Activated T-cell treated with anti-CD3 and anti-CD28 coated beads, Interleukin-2, amount 50 U/mL, for 24 hours (primary cell): ENCODE measurements around the gene SSH3.

Experiments
- DNase-seq: peaks from one replicate; pipeline ENCODE4 v3.0.0-alpha.2; 2020
- H3K27ac Mint-ChIP-seq: 2 replicates; pipeline ENCODE4 v1.8.0; 2020; ENCODE audit warnings: mild to moderate bottlenecking, mixed read lengths
- H3K27me3 Mint-ChIP-seq: 2 replicates; pipeline ENCODE4 v1.8.0; 2020; ENCODE audit warnings: mixed read lengths
- H3K36me3 Mint-ChIP-seq: 2 replicates; pipeline ENCODE4 v1.8.0; 2020; ENCODE audit warnings: low read depth, mixed read lengths
- H3K4me1 Mint-ChIP-seq: 2 replicates; pipeline ENCODE4 v1.8.0; 2020; ENCODE audit warnings: low read depth, mixed read lengths
- H3K4me3 Mint-ChIP-seq: 2 replicates; pipeline ENCODE4 v1.8.0; 2020; ENCODE audit warnings: mild to moderate bottlenecking, moderate library complexity, mixed read lengths
- H3K9me3 Mint-ChIP-seq: 2 replicates; pipeline ENCODE4 v1.8.0; 2020; ENCODE audit warnings: mixed read lengths

Gene SSH3

DNA sequence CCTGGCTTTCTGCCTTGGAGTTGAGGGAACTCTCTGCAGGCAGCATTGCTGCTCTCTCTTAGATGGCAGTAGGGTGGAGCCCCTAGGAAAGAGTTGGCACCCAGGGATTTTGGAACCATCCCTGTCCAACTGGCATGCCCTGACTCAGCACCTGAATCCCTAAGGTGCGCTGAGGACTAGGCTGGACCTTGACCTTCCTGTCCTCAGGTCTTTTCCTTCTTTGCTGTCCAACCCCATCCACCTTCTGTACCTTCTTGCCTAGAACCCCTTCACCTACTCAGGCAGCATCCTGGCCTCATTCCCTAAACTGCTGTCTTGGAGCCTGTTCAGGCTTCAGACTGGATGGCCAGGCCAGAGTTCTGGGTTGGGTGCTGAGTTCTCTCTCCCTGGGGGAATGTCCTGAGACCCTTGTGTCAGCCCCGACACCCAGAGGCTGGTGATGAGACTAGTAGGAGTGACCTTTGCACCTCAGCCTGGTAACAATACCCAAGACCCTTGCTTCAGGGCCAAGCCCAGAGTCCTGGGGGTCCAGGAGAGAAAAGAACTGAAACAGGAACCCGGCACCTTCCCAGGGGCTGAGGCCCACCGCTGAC lies 52.6 kb downstream of the SSH3 start:
- Mint-ChIP-seq H3K27ac (peak overlapping the region; percentile 65), H3K4me3 (no peak overlapping the region), H3K4me1 (peaks cover 41% of the 10 kb centered on the region), H3K27me3 (no peaks in the 10 kb centered on the region), H3K36me3 (peaks cover 4% of the 10 kb centered on the region), H3K9me3 (no peaks in the 10 kb centered on the region)
- DNase-seq = no peak

DNA sequence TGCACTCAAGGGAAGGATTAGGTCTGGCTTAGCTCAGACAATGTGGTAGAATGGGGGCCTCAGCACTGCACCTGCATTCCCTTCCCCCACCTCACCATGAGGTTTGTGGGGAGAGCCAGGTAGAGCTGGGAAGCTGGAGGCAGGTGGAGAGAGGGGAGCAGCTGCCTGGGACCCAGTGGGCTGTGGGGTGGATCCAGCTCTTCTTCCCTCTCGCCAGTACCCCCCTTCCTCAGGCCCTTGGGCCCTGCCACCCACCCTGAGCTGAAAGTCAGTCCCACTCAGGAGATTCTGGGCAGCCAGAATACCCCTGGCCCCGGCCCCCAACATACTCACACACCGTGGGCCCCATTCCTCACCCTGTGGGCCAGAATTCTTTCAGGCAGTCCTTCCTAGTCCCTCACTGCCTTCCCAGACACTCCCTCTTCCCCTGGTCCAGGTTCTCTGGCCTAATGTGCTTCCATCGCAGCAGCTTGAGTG lies 53.1 kb downstream of the SSH3 start:
- peaks cover 4% of the 10 kb centered on the region for H3K36me3 Mint-ChIP-seq
- H3K27ac Mint-ChIP-seq = peak overlapping the region; percentile 85
- no peak for DNase-seq
- H3K4me3 Mint-ChIP-seq = no peak overlapping the region
- no peaks in the 10 kb centered on the region for H3K9me3 Mint-ChIP-seq
- peaks cover 36% of the 10 kb centered on the region for H3K4me1 Mint-ChIP-seq
- no peaks in the 10 kb centered on the region for H3K27me3 Mint-ChIP-seq

DNA sequence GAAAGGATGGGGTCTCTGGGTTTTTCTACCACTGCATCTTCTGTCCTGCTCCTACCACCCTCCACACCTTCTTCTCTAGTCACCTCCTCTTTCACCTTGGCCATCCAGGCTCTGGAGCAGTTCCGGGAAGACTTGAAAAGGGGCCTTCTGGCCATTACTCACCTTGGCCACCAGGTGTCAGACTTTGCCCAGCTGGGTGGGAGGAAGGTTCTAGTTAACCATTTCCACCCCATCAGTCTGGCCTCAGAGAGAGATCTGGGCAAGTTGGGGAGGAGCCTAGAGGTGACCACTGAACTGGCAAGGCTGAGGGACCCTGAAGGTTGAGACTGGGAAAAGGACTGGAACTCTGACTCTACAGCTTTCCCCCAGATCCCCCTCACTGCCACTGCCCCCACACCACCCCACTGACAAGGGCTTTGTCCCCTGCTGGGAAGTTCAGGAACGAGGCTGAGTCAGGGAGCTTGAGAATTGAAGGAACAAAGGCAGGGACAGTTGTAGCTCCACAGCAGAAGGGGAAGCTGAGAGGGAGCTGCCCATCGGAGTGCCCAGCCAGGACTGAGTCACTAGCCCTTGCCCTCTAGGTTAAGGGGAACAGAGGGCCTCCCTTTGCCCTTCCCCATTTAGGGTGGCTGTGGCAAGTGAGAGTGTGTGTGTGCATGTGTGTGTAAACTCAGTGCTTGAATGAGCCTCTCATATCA lies 53.7 kb downstream of the SSH3 start:
- Mint-ChIP-seq H3K36me3 (peaks cover 4% of the 10 kb centered on the region), H3K27me3 (no peaks in the 10 kb centered on the region)

DNA sequence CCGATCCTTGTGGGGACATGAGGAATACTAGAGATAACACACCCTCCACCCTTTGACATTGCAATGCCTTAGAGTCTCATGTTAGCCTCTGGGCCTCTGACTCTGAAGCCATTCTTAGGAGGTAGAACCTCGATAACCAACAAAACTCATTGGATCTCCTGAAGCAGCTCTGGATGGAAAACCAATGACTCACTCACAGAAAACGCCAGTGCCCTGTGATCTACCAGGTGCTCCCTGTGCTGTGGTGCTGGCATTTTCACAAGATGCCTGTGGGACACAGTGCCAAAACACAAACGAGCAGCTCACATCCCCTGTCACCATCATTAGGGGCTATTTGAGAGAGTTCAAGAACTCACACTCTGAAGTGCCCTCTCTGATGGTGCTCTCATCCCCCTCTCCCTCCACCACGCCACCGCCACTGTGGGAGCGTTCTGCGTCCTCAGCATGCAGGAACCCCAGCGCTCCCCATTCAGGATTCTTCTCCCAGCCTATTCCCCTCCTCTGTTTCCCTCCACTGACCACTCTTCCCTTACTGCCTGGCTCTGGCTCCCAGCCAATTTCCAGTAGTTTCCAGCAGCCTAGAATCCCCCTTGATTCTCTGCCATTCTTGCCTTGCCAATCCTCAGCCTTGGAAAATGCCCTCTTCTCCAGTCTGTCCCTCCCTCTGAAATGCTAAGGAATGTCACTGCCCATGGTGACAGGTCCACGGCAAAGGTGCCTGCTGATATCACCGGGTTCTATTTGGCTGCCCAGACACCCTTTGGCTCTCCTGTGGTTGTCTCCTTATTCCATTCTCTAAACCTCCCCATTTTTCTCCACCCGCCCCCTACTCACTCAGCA lies 54.7 kb downstream of the SSH3 start:
- no peak for DNase-seq
- Mint-ChIP-seq H3K27ac (no peak overlapping the region), H3K4me1 (peaks cover 25% of the 10 kb centered on the region), H3K27me3 (no peaks in the 10 kb centered on the region), H3K4me3 (no peak overlapping the region), H3K9me3 (no peaks in the 10 kb centered on the region), H3K36me3 (peaks cover 3% of the 10 kb centered on the region)

More for the DNA sequence above, 53.7 kb downstream of the SSH3 start:
- H3K4me1 Mint-ChIP-seq = peaks cover 30% of the 10 kb centered on the region
- no peak overlapping the region for H3K4me3 Mint-ChIP-seq
- H3K9me3 Mint-ChIP-seq = no peaks in the 10 kb centered on the region
- peak; percentile 77 for DNase-seq
- peak overlapping the region; percentile 85 for H3K27ac Mint-ChIP-seq
